ENCODE data around the gene CYP27B1. TPM values are rescaled to one million over a fixed set of nuclear protein-coding genes. Genes with fewer than 3 reads are reported as not detected.

CYP27B1 gene
- total and polyA plus RNA-seq, 11 donors, result 0.11 to 0.77 (median 0.19) TPM; not detected in 4

GRCh38 chr12:57813971-57814772, 47.3 kb upstream of the CYP27B1 start:
- 63 to 67% (median 64%) methylated on average over 17 of the region's 17 CpGs for WGBS, 4 donors
- peaks cover 7 to 54% (median 43%) of the 10 kb centered on the region in 12 donors for H3K4me1 ChIP-seq

GRCh38 chr12:57813111-57813970, 46.5 kb upstream of the CYP27B1 start:
- no peak overlapping the region for H3K27ac ChIP-seq
- no peak overlapping the region for H3K4me3 ChIP-seq
- H3K27me3 ChIP-seq, result no peaks in the 10 kb centered on the region
- H3K9me3 ChIP-seq, result no peaks in the 10 kb centered on the region
- 80 to 87% (median 85%) methylated on average over 12 to 14 of the region's 14 CpGs for WGBS, 4 donors
- peaks cover 0 to 59% (median 46%) of the 10 kb centered on the region in 9 donors for H3K36me3 ChIP-seq
- ATAC-seq (no peak), DNase-seq (no peak)
- peaks cover 5 to 46% (median 38%) of the 10 kb centered on the region in 12 donors for H3K4me1 ChIP-seq
- intact Hi-C loops (cut with DNase I), result no loop called here
- TF ChIP-seq POLR2A (IDR thresholded peaks at IDR 0.05), result no peak
- TF ChIP-seq, protein P1, sequence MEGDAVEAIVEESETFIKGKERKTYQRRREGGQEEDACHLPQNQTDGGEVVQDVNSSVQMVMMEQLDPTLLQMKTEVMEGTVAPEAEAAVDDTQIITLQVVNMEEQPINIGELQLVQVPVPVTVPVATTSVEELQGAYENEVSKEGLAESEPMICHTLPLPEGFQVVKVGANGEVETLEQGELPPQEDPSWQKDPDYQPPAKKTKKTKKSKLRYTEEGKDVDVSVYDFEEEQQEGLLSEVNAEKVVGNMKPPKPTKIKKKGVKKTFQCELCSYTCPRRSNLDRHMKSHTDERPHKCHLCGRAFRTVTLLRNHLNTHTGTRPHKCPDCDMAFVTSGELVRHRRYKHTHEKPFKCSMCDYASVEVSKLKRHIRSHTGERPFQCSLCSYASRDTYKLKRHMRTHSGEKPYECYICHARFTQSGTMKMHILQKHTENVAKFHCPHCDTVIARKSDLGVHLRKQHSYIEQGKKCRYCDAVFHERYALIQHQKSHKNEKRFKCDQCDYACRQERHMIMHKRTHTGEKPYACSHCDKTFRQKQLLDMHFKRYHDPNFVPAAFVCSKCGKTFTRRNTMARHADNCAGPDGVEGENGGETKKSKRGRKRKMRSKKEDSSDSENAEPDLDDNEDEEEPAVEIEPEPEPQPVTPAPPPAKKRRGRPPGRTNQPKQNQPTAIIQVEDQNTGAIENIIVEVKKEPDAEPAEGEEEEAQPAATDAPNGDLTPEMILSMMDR (IDR thresholded peaks at IDR 0.05), result no peak

More at GRCh38 chr12:57813971-57814772, 47.3 kb upstream of the CYP27B1 start:
- Histone ChIP-seq H3K27ac (peak overlapping the region in 1 of 12 donors; percentile 69), H3K4me3 (no peak overlapping the region), H3K27me3 (no peaks in the 10 kb centered on the region), H3K36me3 (peaks cover 0 to 59% (median 42%) of the 10 kb centered on the region in 9 donors), H3K9me3 (no peaks in the 10 kb centered on the region)
- intact Hi-C loops (cut with DNase I), result no loop called here
- no peak for DNase-seq
- no peak for TF ChIP-seq POLR2A (IDR thresholded peaks at IDR 0.05)
- TF ChIP-seq, protein P1 (IDR thresholded peaks at IDR 0.05), result peak in 2 of 12 donors; percentile 5 to 20
- ATAC-seq, result peak in 1 of 4 donors; percentile 20

DNA sequence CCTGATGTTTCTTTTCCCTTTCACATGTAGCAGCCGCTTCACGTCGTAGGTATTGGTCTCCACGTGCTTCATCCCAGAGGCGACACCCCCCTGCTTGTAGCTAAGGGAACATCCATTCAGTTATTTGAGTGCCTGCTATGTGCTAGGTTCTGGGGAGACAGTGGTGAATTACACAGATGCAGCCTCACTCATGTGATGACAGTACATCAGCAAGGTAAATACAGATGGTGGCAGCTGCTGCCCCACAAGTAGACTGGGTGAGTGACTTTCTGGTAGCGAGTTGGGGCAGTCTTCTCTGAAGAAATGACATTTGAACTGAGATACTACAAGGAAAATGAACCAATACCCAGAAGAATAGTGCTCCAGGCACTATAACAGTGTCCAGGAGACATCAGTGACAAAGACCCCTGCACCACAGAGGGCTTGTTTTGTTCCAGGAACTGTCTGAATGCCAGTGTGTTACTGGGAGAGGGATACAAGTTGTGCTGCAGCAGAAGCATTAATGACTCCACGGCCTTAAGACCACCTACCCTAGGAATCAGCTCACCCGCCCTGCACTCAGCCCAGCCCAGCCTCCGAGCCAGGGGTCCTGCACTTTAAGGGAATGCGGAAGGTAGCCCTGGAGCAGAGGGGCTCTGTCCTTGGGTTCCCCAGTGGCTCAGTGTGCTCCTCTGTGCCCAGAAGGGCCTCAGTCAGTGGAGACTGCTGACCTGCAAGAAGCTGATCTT, 44.3 kb upstream of the CYP27B1 start:
- no peak overlapping the region for H3K4me3 ChIP-seq
- H3K27me3 ChIP-seq, result no peaks in the 10 kb centered on the region
- WGBS, 4 donors, result 92 to 94% (median 93%) methylated on average over 10 of the region's 10 CpGs
- DNase-seq (no peak), ATAC-seq (no peak)
- peaks cover 0 to 77% (median 68%) of the 10 kb centered on the region in 9 donors for H3K36me3 ChIP-seq
- intact Hi-C loops (cut with DNase I), result no loop called here
- H3K27ac ChIP-seq, result no peak overlapping the region
- H3K9me3 ChIP-seq, result no peaks in the 10 kb centered on the region
- peaks cover 5 to 25% (median 21%) of the 10 kb centered on the region in 12 donors for H3K4me1 ChIP-seq
- no peak for TF ChIP-seq POLR2A (IDR thresholded peaks at IDR 0.05)
- TF ChIP-seq, protein P1 (IDR thresholded peaks at IDR 0.05), result no peak
